HUDEP-2 (cell line): Measurements from ENCODE around the gene NOVA2.

Source experiments
- DNase-seq, 76 experiments: peaks; one replicate each; lab custom pipeline; 2025; ENCODE audit not compliant: unreplicated experiment in 76 of 76; lab: John Stamatoyannopoulos, UW

Gene NOVA2

DNA sequence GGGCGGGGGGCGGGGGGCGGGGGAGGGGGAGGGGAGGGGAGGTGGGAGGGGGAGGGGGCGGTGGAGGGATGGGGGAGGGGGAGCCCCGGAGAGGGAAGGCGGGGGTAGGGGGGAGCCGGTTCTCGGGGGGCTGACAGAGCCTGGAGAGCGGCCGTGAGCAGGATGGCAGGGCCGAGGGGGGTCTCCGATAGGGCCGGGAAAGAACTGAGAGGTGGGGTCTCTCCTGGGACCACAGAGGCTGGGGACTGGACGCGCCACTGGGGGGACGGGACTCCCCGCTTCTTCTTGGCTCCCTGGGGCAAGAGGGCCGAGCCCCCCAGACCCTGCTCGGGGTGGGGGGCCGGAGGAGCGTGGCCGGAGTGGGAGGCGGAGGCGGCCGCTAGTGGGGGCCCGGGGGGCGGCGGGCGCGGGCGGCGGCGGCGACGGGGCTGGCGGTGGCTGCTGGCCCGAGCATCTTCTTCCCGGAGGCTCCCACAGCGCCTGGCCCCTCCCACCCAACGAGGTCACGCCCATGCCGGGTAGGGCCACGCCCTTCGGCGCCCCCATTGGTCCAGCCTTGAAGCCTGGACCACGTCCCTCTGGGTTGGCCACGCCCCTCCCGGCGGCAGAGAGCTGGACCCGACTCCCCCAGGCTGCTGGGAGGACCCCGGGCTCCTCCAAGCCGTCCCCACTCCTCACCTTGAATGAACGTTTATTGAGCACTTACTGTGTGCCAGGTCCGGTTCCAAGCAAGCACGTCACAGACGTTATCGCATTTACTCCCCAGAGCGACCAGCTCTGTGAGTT, at the start of gene NOVA2:
TSS of gene NOVA2 (minus strand) at position 313 of the 786 bp plus-strand sequence. CDS start 514 bp downstream, outside the sequence.
- peak in 64 of 76 experiments; percentile 5 to 81 (median 58) for DNase-seq

DNA sequence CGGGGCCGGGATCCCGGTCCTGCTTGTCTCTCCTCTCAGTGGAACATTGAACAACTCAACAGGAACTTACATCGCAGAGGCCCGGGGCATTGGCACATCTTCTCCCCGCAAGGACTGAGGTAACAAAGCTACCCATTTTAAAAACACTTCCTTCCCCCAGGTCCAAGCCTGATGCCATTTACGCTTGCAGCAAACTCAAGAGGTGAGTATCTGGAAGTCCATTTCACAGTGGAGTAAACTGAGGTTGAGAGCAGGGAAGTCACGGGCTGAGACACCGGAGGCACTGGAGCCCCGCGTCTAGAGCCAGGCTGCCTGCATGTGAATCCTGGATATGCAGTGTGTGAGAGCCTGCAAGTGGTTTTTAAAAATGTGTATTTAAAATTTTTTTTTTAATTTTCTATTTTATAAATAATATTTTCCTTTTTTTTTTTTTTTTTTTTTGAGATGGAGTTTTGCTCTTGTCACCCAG, 49.7 kb upstream of the NOVA2 start:
- DNase-seq = no peak

DNA sequence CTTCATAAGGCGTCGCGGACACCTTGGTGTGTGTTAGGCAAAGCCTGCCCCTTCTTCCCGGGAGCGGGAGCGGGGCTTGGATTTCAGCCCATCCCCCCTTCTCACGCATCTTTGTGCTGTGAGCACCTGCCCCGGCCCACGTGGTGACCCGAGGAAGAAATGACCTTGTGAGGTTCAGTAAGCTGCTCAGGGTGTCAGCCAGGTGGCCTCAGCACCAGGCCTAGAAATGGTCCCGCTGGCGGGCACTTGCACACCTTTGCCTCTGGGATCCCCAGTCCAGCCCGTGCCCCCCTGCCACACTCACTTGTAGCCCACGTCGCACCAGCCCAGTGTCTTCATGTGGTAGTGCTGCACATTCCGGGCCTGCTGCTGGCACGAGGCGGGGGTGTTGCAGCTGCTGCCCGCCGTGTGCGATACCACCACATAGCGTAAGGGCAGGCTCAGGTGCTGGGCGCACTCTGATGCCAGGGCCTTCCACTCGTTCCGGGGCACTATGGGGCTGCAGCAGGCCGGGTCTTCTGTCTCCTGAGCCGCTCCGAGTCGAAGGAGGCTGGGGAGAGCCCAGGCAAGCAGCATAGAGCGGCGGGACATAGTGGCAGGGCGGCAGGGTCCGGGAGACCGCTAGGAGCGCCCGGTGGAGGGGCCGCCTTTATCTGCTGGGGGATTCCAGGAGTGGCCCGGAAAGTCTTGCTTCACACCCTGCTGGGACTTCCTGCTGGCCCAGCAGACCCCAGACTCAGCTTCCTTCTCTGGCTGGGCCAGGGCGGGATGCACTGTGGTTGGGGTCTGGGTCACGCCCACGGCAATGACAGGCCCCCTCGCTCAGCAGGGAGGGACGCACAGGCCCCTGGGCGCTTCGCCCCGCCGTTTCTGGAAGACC, 49.0 kb upstream of the NOVA2 start, which contains the start of gene PGLYRP1:
TSS of gene PGLYRP1 (minus strand) at position 623 of the 880 bp plus-strand sequence. CDS start at position 591, 32 bp downstream.
- no peak for DNase-seq

GRCh38 chr19:46022061-46022430, 48.4 kb upstream of the NOVA2 start:
- no peak for DNase-seq

GRCh38 chr19:46021531-46022041, 47.9 kb upstream of the NOVA2 start:
- DNase-seq = no peak

GRCh38 chr19:46020819-46021125, 47.1 kb upstream of the NOVA2 start:
- DNase-seq = no peak

- DNase-seq = no peak
Measured at GRCh38 chr19:46019270-46019669, 45.6 kb upstream of the NOVA2 start.

DNA sequence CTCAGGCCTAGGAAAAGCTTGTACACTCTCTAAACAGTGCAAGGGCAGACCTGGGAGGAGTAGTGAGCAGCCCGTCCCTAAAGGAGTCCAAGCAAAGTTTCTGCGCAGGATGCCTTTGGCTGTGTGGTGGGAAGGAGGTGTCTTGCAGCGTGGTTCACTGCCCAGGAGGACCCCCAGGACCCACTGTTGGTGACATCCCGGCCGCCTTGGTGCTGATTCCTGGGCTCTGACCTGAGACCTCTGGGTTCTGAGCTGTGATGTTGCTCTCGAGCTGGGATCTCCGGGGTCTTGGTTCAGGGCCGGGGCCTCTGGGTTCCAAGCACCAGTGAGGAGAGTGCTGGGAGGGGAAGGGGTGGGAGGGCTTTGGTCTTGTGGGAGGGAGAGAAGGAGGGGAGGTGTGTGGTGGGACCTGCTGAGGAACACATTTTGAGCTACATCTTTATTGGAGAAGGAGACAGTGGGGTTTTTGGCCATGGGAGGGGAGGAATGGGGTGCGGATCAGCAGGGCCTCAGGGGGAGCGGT, 45.1 kb upstream of the NOVA2 start:
- no peak for DNase-seq

GRCh38 chr19:46017874-46018675, 44.4 kb upstream of the NOVA2 start:
- no peak for DNase-seq

GRCh38 chr19:46017095-46017429, 43.4 kb upstream of the NOVA2 start:
- no peak for DNase-seq

DNA sequence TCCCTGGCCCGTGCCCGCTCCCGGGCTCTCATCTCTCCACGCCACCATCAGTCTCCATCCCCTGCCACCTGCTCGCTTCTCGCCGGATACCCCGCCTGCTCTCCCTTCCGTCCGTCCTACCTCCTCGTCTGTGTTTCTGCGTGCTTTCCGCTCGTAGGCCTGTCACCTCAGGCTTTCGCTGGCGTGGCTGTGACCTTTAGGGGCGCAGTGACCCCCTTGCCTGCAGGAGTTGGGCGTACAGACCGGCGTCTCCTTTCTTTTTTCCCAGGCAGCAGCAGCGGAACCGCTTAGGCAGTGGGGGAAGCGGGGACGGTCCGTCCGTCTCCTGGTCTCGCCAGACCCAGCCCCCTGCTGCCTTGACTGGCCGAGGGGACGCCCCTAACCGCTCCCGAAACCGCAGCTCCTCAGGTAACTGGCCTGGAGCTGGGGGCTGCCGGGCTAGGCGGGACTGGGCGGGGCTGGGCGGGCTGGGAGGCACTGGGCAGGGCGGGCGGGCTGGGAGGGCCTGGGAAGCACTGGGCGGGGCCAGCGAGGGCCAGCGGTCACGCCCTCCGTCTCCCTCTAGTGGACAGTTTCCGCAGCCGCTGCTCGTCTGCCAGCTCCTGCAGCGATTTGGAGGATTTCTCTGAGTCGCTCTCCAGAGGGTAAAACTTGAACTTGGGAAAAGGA, 42.9 kb upstream of the NOVA2 start:
- peak in 72 of 76 experiments; percentile 7 to 92 (median 74) for DNase-seq

DNA sequence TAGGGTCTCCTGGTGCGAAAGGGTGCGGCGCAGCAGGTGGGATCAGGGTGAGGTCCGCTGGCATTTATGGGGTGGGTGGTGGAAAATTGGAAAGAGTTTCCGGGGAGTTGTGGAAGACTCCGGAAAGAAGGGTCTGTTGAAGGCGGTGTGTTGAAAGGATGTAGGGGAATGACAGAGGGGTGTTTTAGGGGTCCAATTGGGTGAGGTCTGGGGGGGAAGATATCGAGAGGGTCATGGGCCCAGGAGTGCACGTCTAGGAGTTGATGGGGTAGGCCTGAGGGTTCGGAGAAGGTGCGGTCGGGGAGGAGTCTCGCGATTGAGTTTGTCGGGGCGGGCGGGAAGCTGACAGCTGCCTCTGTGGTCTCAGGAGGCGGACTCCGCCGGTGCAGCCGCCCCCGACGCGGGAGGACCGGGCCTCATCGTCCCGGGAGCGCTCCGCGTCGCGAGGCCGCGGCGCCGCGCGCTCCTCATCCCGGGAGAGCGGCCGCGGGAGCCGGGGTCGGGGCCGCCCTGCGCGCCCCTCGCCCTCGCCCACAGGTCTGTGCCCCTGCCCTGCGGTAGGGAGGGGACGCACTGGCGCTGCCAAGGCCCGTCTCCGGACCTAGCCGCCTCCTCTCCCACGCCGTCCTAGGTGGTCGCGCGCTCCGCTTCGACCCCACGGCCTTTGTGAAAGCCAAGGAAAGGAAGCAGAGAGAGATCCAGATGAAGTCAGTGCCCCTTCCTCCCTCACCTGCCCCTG, 42.2 kb upstream of the NOVA2 start:
- DNase-seq = no peak

GRCh38 chr19:46014941-46015686, 41.4 kb upstream of the NOVA2 start:
- DNase-seq = peak in 44 of 76 experiments; percentile 7 to 72 (median 52)

DNA sequence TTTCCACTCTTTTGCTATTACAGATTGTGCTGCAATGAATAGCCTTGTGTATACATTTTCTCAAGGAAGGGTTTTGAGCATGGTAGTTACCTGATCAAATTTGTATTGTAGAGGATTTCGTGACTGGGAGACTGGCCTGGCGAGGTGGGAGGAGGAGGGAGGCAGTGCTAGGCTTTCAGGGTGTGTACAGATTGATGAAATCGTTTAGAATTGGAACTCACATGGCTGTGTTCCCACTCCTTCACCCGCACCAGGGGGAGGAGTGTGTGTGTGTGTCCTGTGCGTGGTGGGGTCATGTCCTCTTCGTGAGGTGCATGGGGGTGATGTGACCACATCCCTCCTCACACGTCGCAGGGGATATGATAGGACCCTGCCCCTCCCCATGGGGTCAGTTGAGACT, 40.9 kb upstream of the NOVA2 start:
- DNase-seq = no peak

DNA sequence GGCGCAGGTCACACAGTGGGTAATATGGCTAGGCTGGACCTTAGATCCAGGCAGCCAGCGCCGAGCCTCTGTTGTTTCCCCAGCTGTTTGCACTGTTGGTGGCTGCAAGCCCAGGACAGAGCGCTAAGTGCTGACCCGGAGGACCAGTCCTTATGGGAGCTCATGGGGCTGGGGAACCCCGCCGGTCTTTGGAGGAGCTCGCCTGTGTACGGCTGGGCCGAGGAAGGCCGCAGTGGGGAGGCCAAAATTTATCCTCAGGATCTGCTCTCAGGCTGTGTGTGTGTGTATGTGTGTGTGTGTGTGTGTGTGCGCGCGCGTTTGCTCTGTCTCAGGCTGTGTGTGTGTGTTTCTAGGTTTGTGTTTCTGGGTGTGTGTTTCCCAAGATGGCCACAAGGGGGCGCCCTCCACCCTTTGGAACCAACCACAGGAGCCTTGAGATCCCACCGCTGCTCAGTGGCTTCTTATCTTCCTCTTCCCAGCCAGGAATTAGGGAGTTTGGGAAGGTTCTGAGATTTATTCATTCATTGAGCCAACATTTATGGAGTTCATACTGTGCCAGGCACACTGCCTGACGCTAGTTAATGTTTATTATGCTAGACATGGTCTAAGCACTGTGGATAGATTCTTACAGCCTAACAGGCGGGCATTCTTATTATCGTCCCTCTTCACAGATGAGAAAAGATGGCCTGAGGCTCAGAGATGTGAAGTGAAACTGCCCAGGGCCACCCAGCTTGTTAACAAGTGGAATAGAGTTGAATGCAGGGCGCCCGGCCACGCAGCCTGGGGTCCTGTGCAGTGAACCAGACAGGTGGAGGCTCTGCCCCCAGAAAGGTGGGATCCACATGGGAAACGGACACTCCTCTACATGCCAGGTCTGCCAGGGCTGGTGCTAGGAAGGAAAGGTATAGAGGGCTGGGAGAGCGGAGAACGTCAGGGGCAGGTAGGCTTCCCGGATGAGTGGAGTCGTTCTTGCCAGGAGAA, 36.2 kb upstream of the NOVA2 start:
- peak in 63 of 76 experiments; percentile 11 to 81 (median 60) for DNase-seq

DNA sequence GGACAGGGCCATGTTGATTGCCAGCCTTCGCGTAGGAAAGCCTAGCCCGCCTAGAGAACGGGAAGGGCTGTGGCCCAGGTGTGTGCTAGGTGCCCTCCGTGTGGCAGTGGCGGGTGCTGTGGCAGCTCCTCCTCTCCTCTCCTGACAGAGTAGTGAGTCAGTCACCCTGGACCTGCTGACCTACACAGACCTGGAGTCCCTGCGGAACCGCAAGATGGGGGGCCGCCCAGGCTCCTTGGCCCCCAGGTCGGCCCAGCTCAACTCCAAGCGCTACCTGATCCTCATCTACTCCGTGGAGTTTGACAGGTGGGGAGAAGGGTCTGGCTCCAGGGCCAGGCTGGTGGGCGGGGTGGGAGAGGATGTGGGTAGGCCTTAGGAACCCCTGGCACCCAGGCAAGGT, 32.7 kb upstream of the NOVA2 start:
- DNase-seq = no peak

DNA sequence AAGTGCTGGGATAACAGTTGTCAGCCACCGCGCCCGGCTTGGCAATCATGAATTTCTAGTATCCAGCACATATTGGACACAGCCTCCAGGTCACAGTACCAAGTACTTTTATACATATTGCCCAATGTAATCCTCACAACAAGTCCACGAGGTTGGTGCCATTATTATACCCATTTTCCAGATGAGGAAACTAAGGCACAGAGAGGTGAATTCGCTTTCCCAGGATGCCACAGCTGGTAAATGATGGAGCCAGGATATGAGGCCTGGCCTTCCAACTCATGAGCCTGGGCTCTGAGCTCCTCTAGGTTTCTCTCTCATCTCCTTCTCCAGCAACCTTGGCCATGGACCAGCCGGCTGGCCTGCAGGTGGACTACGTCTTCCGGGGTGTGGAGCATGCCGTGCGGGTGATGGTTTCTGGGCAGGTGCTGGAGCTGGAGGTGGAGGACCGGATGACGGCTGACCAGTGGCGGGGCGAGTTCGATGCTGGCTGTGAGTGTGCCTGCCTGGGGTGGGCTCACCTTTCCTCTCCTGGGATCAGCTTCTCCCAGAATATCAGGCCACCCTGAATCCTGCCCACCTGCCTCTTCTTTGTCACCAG, 29.1 kb upstream of the NOVA2 start:
- no peak for DNase-seq
